Measurements from ENCODE around the gene TREM1.

- TF ChIP-seq, protein P1, sequence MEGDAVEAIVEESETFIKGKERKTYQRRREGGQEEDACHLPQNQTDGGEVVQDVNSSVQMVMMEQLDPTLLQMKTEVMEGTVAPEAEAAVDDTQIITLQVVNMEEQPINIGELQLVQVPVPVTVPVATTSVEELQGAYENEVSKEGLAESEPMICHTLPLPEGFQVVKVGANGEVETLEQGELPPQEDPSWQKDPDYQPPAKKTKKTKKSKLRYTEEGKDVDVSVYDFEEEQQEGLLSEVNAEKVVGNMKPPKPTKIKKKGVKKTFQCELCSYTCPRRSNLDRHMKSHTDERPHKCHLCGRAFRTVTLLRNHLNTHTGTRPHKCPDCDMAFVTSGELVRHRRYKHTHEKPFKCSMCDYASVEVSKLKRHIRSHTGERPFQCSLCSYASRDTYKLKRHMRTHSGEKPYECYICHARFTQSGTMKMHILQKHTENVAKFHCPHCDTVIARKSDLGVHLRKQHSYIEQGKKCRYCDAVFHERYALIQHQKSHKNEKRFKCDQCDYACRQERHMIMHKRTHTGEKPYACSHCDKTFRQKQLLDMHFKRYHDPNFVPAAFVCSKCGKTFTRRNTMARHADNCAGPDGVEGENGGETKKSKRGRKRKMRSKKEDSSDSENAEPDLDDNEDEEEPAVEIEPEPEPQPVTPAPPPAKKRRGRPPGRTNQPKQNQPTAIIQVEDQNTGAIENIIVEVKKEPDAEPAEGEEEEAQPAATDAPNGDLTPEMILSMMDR (IDR thresholded peaks at IDR 0.05) = no peak
- no peak for TF ChIP-seq POLR2A (IDR thresholded peaks at IDR 0.05)
These were observed 2.9 kb downstream of the TREM1 start for GRCh38 chr6:41283600-41283999.
